ENCODE data around the gene MLXIP. TPM values are rescaled to one million over a fixed set of nuclear protein-coding genes. Genes with fewer than 3 reads are reported as not detected.

The MLXIP gene
- total RNA-seq, 1 donor from 2014 or later = 54.5 TPM

DNA sequence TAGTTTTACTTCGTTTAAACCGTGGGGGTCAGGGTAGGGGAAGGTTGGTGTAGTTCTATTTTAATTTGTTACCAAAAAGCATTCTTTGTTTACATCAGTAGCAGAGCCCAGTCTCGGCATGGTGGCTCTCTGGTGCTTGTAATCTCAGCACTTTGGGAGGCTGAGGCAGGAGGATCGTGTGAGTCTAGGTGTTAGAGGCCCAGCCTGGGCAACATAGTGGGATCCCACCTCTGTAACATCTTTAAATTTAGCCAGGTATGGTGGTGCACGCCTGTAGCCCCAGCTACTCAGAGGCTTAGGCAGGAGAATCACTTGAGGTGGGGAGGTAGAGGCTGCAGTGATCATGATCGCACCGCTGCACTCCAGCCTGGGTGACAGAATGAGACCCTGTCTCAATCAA, 106.5 kb downstream of the MLXIP start:
- H3K9me3 Mint-ChIP-seq (ENCODE audit: unreplicated experiment) = no peaks in the 10 kb centered on the region
- TF ChIP-seq, protein P1, sequence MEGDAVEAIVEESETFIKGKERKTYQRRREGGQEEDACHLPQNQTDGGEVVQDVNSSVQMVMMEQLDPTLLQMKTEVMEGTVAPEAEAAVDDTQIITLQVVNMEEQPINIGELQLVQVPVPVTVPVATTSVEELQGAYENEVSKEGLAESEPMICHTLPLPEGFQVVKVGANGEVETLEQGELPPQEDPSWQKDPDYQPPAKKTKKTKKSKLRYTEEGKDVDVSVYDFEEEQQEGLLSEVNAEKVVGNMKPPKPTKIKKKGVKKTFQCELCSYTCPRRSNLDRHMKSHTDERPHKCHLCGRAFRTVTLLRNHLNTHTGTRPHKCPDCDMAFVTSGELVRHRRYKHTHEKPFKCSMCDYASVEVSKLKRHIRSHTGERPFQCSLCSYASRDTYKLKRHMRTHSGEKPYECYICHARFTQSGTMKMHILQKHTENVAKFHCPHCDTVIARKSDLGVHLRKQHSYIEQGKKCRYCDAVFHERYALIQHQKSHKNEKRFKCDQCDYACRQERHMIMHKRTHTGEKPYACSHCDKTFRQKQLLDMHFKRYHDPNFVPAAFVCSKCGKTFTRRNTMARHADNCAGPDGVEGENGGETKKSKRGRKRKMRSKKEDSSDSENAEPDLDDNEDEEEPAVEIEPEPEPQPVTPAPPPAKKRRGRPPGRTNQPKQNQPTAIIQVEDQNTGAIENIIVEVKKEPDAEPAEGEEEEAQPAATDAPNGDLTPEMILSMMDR (IDR thresholded peaks at IDR 0.05) = no peak
- H3K36me3 Mint-ChIP-seq (ENCODE audit: unreplicated experiment) = no peaks in the 10 kb centered on the region
- no peaks in the 10 kb centered on the region for H3K27me3 Mint-ChIP-seq (ENCODE audit: unreplicated experiment)
- H3K27ac Mint-ChIP-seq (ENCODE audit: unreplicated experiment) = no peak overlapping the region
- no peak overlapping the region for H3K4me3 Mint-ChIP-seq (ENCODE audit: unreplicated experiment)
- DNase-seq (ENCODE audit: extremely low spot score, unreplicated experiment) = no peak
- H3K4me1 Mint-ChIP-seq (ENCODE audit: unreplicated experiment) = peaks cover 4% of the 10 kb centered on the region

DNA sequence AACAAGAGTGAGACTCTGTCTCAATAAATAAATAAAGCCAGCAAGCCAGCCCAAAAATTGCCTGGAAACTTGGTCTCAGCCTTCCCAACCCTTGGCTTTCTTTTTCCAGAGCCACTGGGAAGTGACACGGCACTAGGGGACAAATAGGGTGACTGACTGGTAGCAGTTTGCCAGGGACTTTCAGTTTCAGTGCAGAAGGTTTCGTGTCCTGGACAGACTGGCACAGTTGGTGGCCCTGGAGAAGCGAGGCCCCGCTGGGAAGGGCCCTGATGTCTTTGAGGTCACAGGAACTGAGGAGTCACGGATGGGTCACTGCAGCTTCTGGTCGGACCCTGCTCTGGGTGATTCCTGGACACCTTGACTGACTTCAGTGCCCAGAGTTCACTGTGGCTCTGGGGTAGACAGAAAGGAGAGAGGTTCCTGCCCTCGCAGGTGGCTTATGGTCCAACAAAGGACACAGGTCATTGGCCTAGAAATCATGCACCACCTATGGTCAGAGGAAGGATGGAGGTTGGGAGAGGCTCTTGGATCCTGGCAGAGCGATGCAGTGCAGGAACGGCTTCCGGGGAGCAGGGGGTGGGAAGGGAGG, 107.0 kb downstream of the MLXIP start:
- H3K9me3 Mint-ChIP-seq (ENCODE audit: unreplicated experiment) = no peaks in the 10 kb centered on the region
- no peak overlapping the region for H3K27ac Mint-ChIP-seq (ENCODE audit: unreplicated experiment)
- no peak for DNase-seq (ENCODE audit: extremely low spot score, unreplicated experiment)
- H3K4me3 Mint-ChIP-seq (ENCODE audit: unreplicated experiment) = no peak overlapping the region
- no peaks in the 10 kb centered on the region for H3K36me3 Mint-ChIP-seq (ENCODE audit: unreplicated experiment)
- no peaks in the 10 kb centered on the region for H3K27me3 Mint-ChIP-seq (ENCODE audit: unreplicated experiment)
- peaks cover 4% of the 10 kb centered on the region for H3K4me1 Mint-ChIP-seq (ENCODE audit: unreplicated experiment)
- TF ChIP-seq, protein P1 (IDR thresholded peaks at IDR 0.05) = no peak

DNA sequence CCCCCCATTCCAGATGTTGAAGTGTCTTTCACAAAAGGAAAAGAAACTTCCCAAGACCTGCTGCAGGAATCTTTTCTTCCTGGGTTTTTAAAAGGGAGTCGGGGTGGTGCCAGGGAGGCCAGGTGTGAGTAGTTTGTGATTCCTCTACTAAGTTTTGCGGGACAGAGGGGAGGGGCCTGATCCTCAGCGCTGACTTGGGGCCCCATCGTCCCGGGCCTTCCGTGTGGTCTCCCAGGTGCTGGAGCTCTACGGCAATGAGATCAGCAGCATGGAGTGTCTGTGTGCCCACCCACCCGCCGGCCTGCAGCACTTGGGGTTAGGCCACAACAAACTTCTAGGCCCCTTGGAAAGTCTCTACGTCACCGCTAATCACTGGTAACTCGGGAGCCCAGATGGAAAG, 108.9 kb downstream of the MLXIP start:
- Mint-ChIP-seq H3K27me3 (ENCODE audit: unreplicated experiment) (peaks cover 3% of the 10 kb centered on the region), H3K9me3 (ENCODE audit: unreplicated experiment) (no peaks in the 10 kb centered on the region), H3K27ac (ENCODE audit: unreplicated experiment) (no peak overlapping the region), H3K36me3 (ENCODE audit: unreplicated experiment) (no peaks in the 10 kb centered on the region), H3K4me3 (ENCODE audit: unreplicated experiment) (no peak overlapping the region), H3K4me1 (ENCODE audit: unreplicated experiment) (peaks cover 4% of the 10 kb centered on the region)
- TF ChIP-seq, protein P1 (IDR thresholded peaks at IDR 0.05) = no peak
- DNase-seq (ENCODE audit: extremely low spot score, unreplicated experiment) = no peak

DNA sequence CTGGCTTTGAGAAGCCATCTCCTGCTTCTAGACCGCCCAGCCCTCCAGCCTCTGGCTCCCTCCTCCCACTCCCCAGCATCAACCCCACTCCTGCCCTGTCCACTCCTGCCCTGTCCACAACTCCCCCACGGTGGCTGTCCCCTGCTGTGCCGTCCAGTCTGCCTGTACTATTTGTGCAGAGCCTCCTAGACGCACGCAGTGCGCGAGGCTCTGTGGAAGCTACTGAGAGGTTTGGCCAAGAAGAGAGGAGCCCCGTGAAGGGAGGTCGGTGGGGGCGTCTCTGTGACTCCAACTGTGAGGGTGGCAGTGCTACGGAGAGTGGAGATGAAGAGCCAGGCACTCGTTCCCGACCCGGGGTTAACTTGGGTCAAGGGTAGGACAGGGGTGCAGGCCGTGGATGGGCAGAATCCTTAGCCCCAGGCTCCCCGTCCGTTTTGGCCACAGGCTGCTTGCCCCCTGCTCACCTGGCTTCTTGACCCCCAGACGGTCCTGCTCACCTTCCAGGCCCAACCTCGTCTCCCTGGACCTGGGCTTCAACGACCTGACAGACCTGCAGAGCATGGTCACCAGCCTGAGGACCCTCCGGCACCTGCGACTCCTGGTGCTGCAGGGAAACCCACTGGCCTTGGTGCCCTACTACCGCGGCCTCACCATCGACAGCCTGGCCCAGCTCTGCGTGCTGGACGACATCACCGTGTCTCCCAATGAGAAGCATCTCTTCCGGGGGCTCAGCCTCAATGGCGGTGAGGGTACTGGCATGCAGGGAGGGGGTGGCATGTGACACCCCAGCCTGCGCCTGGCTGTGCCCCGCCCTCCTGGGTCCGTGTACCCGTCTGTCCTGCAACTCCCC, 111.3 kb downstream of the MLXIP start:
- DNase-seq (ENCODE audit: extremely low spot score, unreplicated experiment) = no peak
- H3K4me3 Mint-ChIP-seq (ENCODE audit: unreplicated experiment) = no peak overlapping the region
- H3K27ac Mint-ChIP-seq (ENCODE audit: unreplicated experiment) = no peak overlapping the region
- TF ChIP-seq, protein P1 (IDR thresholded peaks at IDR 0.05) = no peak
- peaks cover 8% of the 10 kb centered on the region for H3K27me3 Mint-ChIP-seq (ENCODE audit: unreplicated experiment)
- no peaks in the 10 kb centered on the region for H3K9me3 Mint-ChIP-seq (ENCODE audit: unreplicated experiment)
- no peaks in the 10 kb centered on the region for H3K4me1 Mint-ChIP-seq (ENCODE audit: unreplicated experiment)
- no peaks in the 10 kb centered on the region for H3K36me3 Mint-ChIP-seq (ENCODE audit: unreplicated experiment)
